Measurements from ENCODE around the gene ZMIZ1. TPM values are rescaled to one million over a fixed set of nuclear protein-coding genes. Genes with fewer than 3 reads are reported as not detected.

ZMIZ1 gene
- total RNA-seq, 1 experiment from 2014 or later, result 28.4 TPM

DNA sequence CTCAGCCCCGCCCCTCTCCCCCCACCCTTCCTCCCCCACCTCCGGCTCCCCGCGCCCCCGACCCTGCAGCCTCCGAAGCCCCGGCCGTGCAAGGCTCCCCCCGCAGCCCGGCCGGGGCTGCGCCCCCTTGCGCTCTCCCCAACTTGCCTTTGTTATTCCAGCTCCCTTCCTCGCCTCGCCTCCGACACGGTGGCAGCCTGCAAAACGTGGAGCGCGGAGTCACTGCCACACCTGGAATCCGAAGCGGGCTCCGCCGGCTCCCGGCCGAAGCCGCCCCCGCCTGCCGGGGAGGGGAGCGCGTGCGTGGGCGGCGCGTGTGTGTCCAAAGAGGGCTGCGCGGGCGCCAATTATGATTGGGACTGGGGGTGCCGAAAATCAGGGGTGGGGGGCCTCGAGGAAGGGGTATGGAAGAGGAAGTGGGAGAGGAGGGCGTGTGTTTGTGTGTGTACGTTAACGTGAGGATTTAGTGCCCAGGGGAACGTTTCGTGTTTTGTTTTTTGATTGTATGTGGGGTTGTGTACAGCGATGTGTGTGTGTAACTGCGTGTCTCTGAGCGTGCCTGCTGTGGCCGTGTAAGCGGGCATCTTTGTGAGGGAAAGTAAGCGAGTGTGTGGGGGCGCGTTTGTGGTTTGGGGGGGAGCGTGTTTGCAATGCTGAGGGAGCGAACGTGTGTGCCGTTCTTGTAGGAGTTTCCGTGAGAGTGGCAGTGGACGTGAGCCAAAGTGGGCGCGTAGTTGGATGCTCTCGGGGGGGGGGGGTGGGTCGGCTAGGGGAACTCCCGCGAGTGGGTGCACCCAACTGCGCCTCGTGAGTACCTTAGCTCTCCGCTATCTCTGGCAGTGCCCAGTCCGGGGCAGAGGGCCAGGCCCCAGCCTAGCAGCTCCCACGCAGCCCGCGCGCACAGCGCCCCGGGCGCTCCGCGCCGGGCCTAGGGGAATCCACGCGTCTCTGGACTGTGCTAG is 1.2 kb upstream of the ZMIZ1 start:
- peak overlapping the region; percentile 90 for H3K4me2 ChIP-seq (ENCODE audit: low read length)
- POLR2A ChIA-PET, result interaction anchor here (0.6 kb wide), 2 partner anchors 292 to 1537 kb away, joined by 3 to 7 read pairs; no protein-coding TSS in a partner anchor
- no peaks in the 10 kb centered on the region for H4K20me1 ChIP-seq (ENCODE audit: insufficient read depth)
- peaks cover 24% of the 10 kb centered on the region for H3K79me2 ChIP-seq (ENCODE audit: insufficient read depth, low read length)
- no peaks in the 10 kb centered on the region for H3K9me3 ChIP-seq (ENCODE audit: control insufficient read depth in 1 of 2, insufficient read depth in 1 of 2, low read depth in 1 of 2, low read length in 2 of 2)
- peak; percentile 14 for ATAC-seq
- H3K36me3 ChIP-seq (ENCODE audit: control insufficient read depth in 1 of 2, insufficient read depth in 2 of 2, low read length in 2 of 2), result no peaks in the 10 kb centered on the region
- H3K27me3 ChIP-seq (ENCODE audit: insufficient read depth, low read length), result no peaks in the 10 kb centered on the region
- CTCF ChIA-PET, result interaction anchor here (1.0 to 1.8 kb wide), 5 partner anchors 93 to 410 kb away, joined by 3 to 5 read pairs (median 4); no protein-coding TSS in a partner anchor
- H2AFZ ChIP-seq (ENCODE audit: low read depth, low read length, poor library complexity, severe bottlenecking), result peak overlapping the region; percentile 77
- RAD21 ChIA-PET (ENCODE audit: low non-redundant PET in 1 of 2, low total read pairs in 2 of 2, uncharacterized antibody in 2 of 2, unreplicated experiment in 2 of 2), result interaction anchor here (0.6 to 1.3 kb wide), 6 partner anchors 60 to 253 kb away, joined by 3 to 9 read pairs (median 4); no protein-coding TSS in a partner anchor
- peak overlapping the region; percentile 50 for H3K9ac ChIP-seq (ENCODE audit: low read length)
- peaks cover 26 to 46% of the 10 kb centered on the region in 2 experiments for H3K4me1 ChIP-seq (ENCODE audit: control insufficient read depth in 1 of 2, insufficient read depth in 2 of 2, low read length in 2 of 2)
- H3K9me2 ChIP-seq (ENCODE audit: insufficient read depth), result no peaks in the 10 kb centered on the region
- peak overlapping the region; percentile 59; the same call in 1 of the 2 replicates for H3K27ac ChIP-seq (ENCODE audit: low read depth, low read length)
- H3K4me3 ChIP-seq (replicated peaks in 1 of 2; ENCODE audit: low read depth in 1 of 2, low read length in 2 of 2), result peak overlapping the region; percentile 54 to 84
- DNase-seq (ENCODE audit: low read depth, low spot score), result peak; percentile 73
- intact Hi-C loops (cut with micrococcal nuclease), result loop anchor here (1.0 to 5.0 kb wide), 4 partner anchors 83 to 140 kb away; no protein-coding TSS in a partner anchor
- BruUV-seq (replicated peaks), result no TSS peak
- TF ChIP-seq, protein P1, sequence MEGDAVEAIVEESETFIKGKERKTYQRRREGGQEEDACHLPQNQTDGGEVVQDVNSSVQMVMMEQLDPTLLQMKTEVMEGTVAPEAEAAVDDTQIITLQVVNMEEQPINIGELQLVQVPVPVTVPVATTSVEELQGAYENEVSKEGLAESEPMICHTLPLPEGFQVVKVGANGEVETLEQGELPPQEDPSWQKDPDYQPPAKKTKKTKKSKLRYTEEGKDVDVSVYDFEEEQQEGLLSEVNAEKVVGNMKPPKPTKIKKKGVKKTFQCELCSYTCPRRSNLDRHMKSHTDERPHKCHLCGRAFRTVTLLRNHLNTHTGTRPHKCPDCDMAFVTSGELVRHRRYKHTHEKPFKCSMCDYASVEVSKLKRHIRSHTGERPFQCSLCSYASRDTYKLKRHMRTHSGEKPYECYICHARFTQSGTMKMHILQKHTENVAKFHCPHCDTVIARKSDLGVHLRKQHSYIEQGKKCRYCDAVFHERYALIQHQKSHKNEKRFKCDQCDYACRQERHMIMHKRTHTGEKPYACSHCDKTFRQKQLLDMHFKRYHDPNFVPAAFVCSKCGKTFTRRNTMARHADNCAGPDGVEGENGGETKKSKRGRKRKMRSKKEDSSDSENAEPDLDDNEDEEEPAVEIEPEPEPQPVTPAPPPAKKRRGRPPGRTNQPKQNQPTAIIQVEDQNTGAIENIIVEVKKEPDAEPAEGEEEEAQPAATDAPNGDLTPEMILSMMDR (IDR thresholded peaks at IDR 0.05 in 2 of 3, conservative IDR thresholded peaks at IDR 0.05 in 1 of 3; ENCODE audit: borderline replicate concordance in 1 of 3, insufficient read depth in 1 of 3, low read depth in 2 of 3, low read length in 2 of 3), result no peak
- TF ChIP-seq TCF7L2 (IDR thresholded peaks at IDR 0.05; ENCODE audit: borderline replicate concordance, extremely low read depth, insufficient read depth, insufficient read length) (peak; percentile 91), POLR2AphosphoS5 (IDR thresholded peaks at IDR 0.05; ENCODE audit: low read depth, low read length) (no peak), EZH2phosphoT487 (IDR thresholded peaks at IDR 0.05; ENCODE audit: borderline replicate concordance) (no peak), SP1 (IDR thresholded peaks at IDR 0.05; ENCODE audit: low read depth) (peak; percentile 92), EZH2 (IDR thresholded peaks at IDR 0.05) (no peak), RAD21 (IDR thresholded peaks at IDR 0.05; ENCODE audit: low read depth) (peak; percentile 28; the same call in 1 of the 2 replicates), CEBPB (IDR thresholded peaks at IDR 0.05; ENCODE audit: low read depth) (no peak), CBX3 (IDR thresholded peaks at IDR 0.05; ENCODE audit: low read depth) (no peak), ZFX (IDR thresholded peaks at IDR 0.05) (no peak), ZBTB33 (IDR thresholded peaks at IDR 0.05; ENCODE audit: extremely low read depth, insufficient replicate concordance, low read length) (no peak), ELF1 (IDR thresholded peaks at IDR 0.05; ENCODE audit: borderline replicate concordance, low read depth) (no peak), SIN3A (IDR thresholded peaks at IDR 0.05; ENCODE audit: low read depth) (no peak), ZNF274 (IDR thresholded peaks at IDR 0.05; ENCODE audit: low read depth, low read length) (no peak), YY1 (IDR thresholded peaks at IDR 0.05; ENCODE audit: extremely low read depth, insufficient replicate concordance, low read depth, low read length) (peak; percentile 71)
- TF ChIP-seq, protein P2, sequence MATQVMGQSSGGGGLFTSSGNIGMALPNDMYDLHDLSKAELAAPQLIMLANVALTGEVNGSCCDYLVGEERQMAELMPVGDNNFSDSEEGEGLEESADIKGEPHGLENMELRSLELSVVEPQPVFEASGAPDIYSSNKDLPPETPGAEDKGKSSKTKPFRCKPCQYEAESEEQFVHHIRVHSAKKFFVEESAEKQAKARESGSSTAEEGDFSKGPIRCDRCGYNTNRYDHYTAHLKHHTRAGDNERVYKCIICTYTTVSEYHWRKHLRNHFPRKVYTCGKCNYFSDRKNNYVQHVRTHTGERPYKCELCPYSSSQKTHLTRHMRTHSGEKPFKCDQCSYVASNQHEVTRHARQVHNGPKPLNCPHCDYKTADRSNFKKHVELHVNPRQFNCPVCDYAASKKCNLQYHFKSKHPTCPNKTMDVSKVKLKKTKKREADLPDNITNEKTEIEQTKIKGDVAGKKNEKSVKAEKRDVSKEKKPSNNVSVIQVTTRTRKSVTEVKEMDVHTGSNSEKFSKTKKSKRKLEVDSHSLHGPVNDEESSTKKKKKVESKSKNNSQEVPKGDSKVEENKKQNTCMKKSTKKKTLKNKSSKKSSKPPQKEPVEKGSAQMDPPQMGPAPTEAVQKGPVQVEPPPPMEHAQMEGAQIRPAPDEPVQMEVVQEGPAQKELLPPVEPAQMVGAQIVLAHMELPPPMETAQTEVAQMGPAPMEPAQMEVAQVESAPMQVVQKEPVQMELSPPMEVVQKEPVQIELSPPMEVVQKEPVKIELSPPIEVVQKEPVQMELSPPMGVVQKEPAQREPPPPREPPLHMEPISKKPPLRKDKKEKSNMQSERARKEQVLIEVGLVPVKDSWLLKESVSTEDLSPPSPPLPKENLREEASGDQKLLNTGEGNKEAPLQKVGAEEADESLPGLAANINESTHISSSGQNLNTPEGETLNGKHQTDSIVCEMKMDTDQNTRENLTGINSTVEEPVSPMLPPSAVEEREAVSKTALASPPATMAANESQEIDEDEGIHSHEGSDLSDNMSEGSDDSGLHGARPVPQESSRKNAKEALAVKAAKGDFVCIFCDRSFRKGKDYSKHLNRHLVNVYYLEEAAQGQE (IDR thresholded peaks at IDR 0.05; ENCODE audit: low read depth), result no peak
